MCF 10A (cell line): Measurements from ENCODE around the gene PSD2. TPM values are rescaled to one million over a fixed set of nuclear protein-coding genes. Genes with fewer than 3 reads are reported as not detected.
"Not testable (repeated sequence)": the region's sequence is repeated elsewhere in the genome, so short reads cannot be mapped to it uniquely, and the experiment has no call there.

Experiments used
- BruUV-seq: library from RNA; stranded (reverse); fragments of 400-500 nt; replicated peaks from 2 replicates; lab custom pipeline; 2021; lab: Mats Ljungman, UMichigan
- CTCF ChIA-PET: fragments of 300-600 bp; sonication (Branson Sonifier 250); formaldehyde crosslinking; extraction: SDS; loops from one replicate; lab custom pipeline; 2021; ENCODE audit warnings: antibody characterized with exemption, inconsistent platforms; lab: Yijun Ruan, JAX
- POLR2A ChIA-PET: fragments of 300-600, 350-650 bp; sonication (Branson Sonifier 250); formaldehyde crosslinking; extraction: SDS; loops from one replicate; lab custom pipeline; 2020; ENCODE audit warnings: antibody characterized with exemption, inconsistent platforms; lab: Yijun Ruan, JAX
- DNase-seq: peaks from one replicate; pipeline ENCODE4 v3.0.0-alpha.2; 2018; ENCODE audit not compliant: unreplicated experiment
- H3K27ac Mint-ChIP-seq: one replicate; pipeline ENCODE4 v1.8.0; 2022; ENCODE audit warnings: mild to moderate bottlenecking, low read depth, mixed read lengths; ENCODE audit not compliant: unreplicated experiment
- H3K27me3 Mint-ChIP-seq: one replicate; pipeline ENCODE4 v1.8.0; 2022; ENCODE audit warnings: mixed read lengths; ENCODE audit not compliant: insufficient read depth, unreplicated experiment
- H3K36me3 Mint-ChIP-seq: one replicate; pipeline ENCODE4 v1.8.0; 2022; ENCODE audit warnings: mild to moderate bottlenecking, moderate library complexity, mixed read lengths; ENCODE audit not compliant: insufficient read depth, unreplicated experiment
- H3K4me1 Mint-ChIP-seq: one replicate; pipeline ENCODE4 v1.8.0; 2022; ENCODE audit warnings: mixed read lengths; ENCODE audit not compliant: insufficient read depth, unreplicated experiment
- H3K4me3 Mint-ChIP-seq: one replicate; pipeline ENCODE4 v1.8.0; 2022; ENCODE audit warnings: mild to moderate bottlenecking, moderate library complexity, mixed read lengths; ENCODE audit not compliant: unreplicated experiment
- H3K9me3 Mint-ChIP-seq: one replicate; pipeline ENCODE4 v1.8.0; 2022; ENCODE audit warnings: mixed read lengths; ENCODE audit not compliant: unreplicated experiment
- CTCF ChIP-seq: fragments of 200-600 bp; IDR thresholded peaks from one replicate; pipeline ENCODE4 v1.8.0; 2022; ENCODE audit warnings: antibody characterized with exemption, mild to moderate bottlenecking; ENCODE audit not compliant: unreplicated experiment
- intact Hi-C: fragments of 100-400 bp; cut with micrococcal nuclease; formaldehyde crosslinking; loops from 2 replicates; pipeline ENCODE4 v1.14.1; 2022
- total RNA-seq: library from RNA; stranded (reverse); gene quantifications from 2 replicates; pipeline ENCODE4 v1.2.3, GENCODE V29; 2022

The PSD2 gene
- total RNA-seq, 1 experiment from 2014 or later: not detected

GRCh38 chr5:139789116-139789844, 6.3 kb upstream of the PSD2 start:
- H3K4me1 Mint-ChIP-seq: no peaks in the 10 kb centered on the region
- intact Hi-C loops: no loop called here
- H3K9me3 Mint-ChIP-seq: no peaks in the 10 kb centered on the region
- peak overlapping the region; percentile 47 for H3K27ac Mint-ChIP-seq
- H3K36me3 Mint-ChIP-seq: no peaks in the 10 kb centered on the region
- H3K27me3 Mint-ChIP-seq: peaks cover 40% of the 10 kb centered on the region
- ChIA-PET CTCF (interaction anchor here (0.5 to 21.3 kb wide), 17 partner anchors 9 to 369 kb away, joined by 3 to 774 read pairs (median 6); no protein-coding TSS in a partner anchor), POLR2A (interaction anchor here (1.1 kb wide), 1 partner anchor 192 kb away, joined by 3 read pairs; no protein-coding TSS in a partner anchor)
- H3K4me3 Mint-ChIP-seq: no peak overlapping the region
- no peak for DNase-seq
- BruUV-seq: no TSS peak
- no peak for TF ChIP-seq CTCF

GRCh38 chr5:139789845-139790189, 5.8 kb upstream of the PSD2 start:
- BruUV-seq: no TSS peak
- ChIA-PET CTCF (interaction anchor here (0.5 to 21.3 kb wide), 13 partner anchors 9 to 1246 kb away, joined by 3 to 774 read pairs (median 12); no protein-coding TSS in a partner anchor), POLR2A (interaction anchor here (0.6 kb wide), 1 partner anchor 537 kb away, joined by 3 read pairs; no protein-coding TSS in a partner anchor)
- Mint-ChIP-seq H3K27me3 (peaks cover 40% of the 10 kb centered on the region), H3K4me3 (no peak overlapping the region), H3K4me1 (no peaks in the 10 kb centered on the region), H3K9me3 (no peaks in the 10 kb centered on the region), H3K36me3 (no peaks in the 10 kb centered on the region), H3K27ac (no peak overlapping the region)
- TF ChIP-seq CTCF: no peak
- intact Hi-C loops: no loop called here
- no peak for DNase-seq

- ChIA-PET CTCF (interaction anchor here (1.2 to 21.3 kb wide), 5 partner anchors 26 to 190 kb away, joined by 5 to 774 read pairs (median 16); no protein-coding TSS in a partner anchor), POLR2A (no interaction called here)
- Mint-ChIP-seq H3K36me3 (no peaks in the 10 kb centered on the region), H3K4me1 (no peaks in the 10 kb centered on the region), H3K4me3 (no peak overlapping the region), H3K27ac (no peak overlapping the region), H3K9me3 (no peaks in the 10 kb centered on the region), H3K27me3 (peaks cover 45% of the 10 kb centered on the region)
- DNase-seq: no peak
- no TSS peak for BruUV-seq
- intact Hi-C loops: no loop called here
- TF ChIP-seq CTCF: no peak
Measured at GRCh38 chr5:139792218-139792617, 3.4 kb upstream of the PSD2 start.

GRCh38 chr5:139792655-139793054, 3.0 kb upstream of the PSD2 start:
- intact Hi-C loops, H3K4me3 Mint-ChIP-seq, DNase-seq, POLR2A ChIA-PET, H3K4me1 Mint-ChIP-seq, H3K27ac Mint-ChIP-seq, H3K36me3 Mint-ChIP-seq, H3K9me3 Mint-ChIP-seq, BruUV-seq: not testable (repeated sequence)
- CTCF ChIA-PET: interaction anchor here (0.6 to 21.3 kb wide), 4 partner anchors 10 to 177 kb away, joined by 3 to 774 read pairs (median 154); no protein-coding TSS in a partner anchor
- peaks cover 50% of the 10 kb centered on the region for H3K27me3 Mint-ChIP-seq
